ENCODE results near the gene RBM38. TPM values are rescaled to one million over a fixed set of nuclear protein-coding genes. Genes with fewer than 3 reads are reported as not detected.

RBM38 gene
- total and polyA plus RNA-seq, 10 of the 15 experiments (the other 5 are each of a cell fraction or from before 2014, with no cell fraction given): 0.32 to 118 (median 25.2) TPM

- H3K36me3 ChIP-seq (ENCODE audit: control insufficient read depth in 2 of 2, insufficient read depth in 2 of 2, low read length in 1 of 2): peaks cover 35 to 58% of the 10 kb centered on the region in 2 experiments
- DNase-seq (ENCODE audit: low read depth, low spot score) (no peak), ATAC-seq (no peak), FAIRE-seq (no peak)
- H2AFZ ChIP-seq (ENCODE audit: control insufficient read depth, low read depth, low read length): no peak overlapping the region
- peaks cover 41% of the 10 kb centered on the region for H3K79me2 ChIP-seq (ENCODE audit: control insufficient read depth, insufficient read depth, low read length)
- no peak overlapping the region for H3K4me2 ChIP-seq (ENCODE audit: control insufficient read depth, insufficient read depth)
- no peaks in the 10 kb centered on the region for H3K9me3 ChIP-seq (replicated peaks; ENCODE audit: control insufficient read depth, insufficient read depth, low read length)
- ChIA-PET CTCF (interaction anchor here (0.8 to 1.7 kb wide), 3 partner anchors 9 to 309 kb away, joined by 3 to 6 read pairs (median 5); no protein-coding TSS in a partner anchor), SMC1A (ENCODE audit: uncharacterized antibody, unreplicated experiment) (interaction anchor here (1.5 kb wide), 1 partner anchor 29 kb away, joined by 4 read pairs; no protein-coding TSS in a partner anchor), RAD21 (ENCODE audit: unreplicated experiment) (no interaction called here), POLR2A (interaction anchor here (0.6 to 0.8 kb wide), 2 partner anchors 20 to 284 kb away, joined by 3 read pairs; no protein-coding TSS in a partner anchor)
- no peaks in the 10 kb centered on the region for H3K27me3 ChIP-seq (replicated peaks in 1 of 2; ENCODE audit: control insufficient read depth in 2 of 2, insufficient read depth in 2 of 2, low read length in 1 of 2)
- no peak overlapping the region for H3K9ac ChIP-seq (ENCODE audit: control insufficient read depth, insufficient read depth, low read length)
- intact Hi-C loops (cut with micrococcal nuclease; ENCODE audit: unreplicated experiment): no loop called here
- in situ Hi-C loops (cut with MboI): loop anchor here (5.0 kb wide), 1 partner anchor 78 kb away; no protein-coding TSS in a partner anchor
- peaks cover 26% of the 10 kb centered on the region for H3K4me1 ChIP-seq (ENCODE audit: control insufficient read depth, insufficient read depth, low read length)
- H3K4me3 ChIP-seq: no peak overlapping the region
- no TSS peak for BruUV-seq (replicated peaks)
- H4K20me1 ChIP-seq (ENCODE audit: control insufficient read depth, insufficient read depth): peaks cover 2% of the 10 kb centered on the region
- no peak overlapping the region for H3K27ac ChIP-seq (ENCODE audit: control insufficient read depth, insufficient read depth)
- 98% methylated on average over 11 of the region's 11 CpGs for WGBS (ENCODE audit: insufficient coverage, insufficient replicate concordance, low lambda C conversion rate, missing lambda C conversion rate)
- no peak for TF ChIP-seq E4F1 (IDR thresholded peaks at IDR 0.05; ENCODE audit: borderline replicate concordance, partially characterized antibody)
- no peak for TF ChIP-seq CHD1 (IDR thresholded peaks at IDR 0.05; ENCODE audit: low read depth, low read length)
- no peak for TF ChIP-seq NKRF (conservative IDR thresholded peaks at IDR 0.05)
- TF ChIP-seq CHD2 (IDR thresholded peaks at IDR 0.05; ENCODE audit: borderline replicate concordance, low read depth, low read length): no peak
- no peak for TF ChIP-seq HSF1 (IDR thresholded peaks at IDR 0.05; ENCODE audit: low read depth, low read length)
- no peak for TF ChIP-seq IRF3 (IDR thresholded peaks at IDR 0.05)
- no peak for TF ChIP-seq BRCA1 (IDR thresholded peaks at IDR 0.05; ENCODE audit: low read depth, low read length)
- TF ChIP-seq MYB (IDR thresholded peaks at IDR 0.05; ENCODE audit: borderline replicate concordance, low read depth, low read length): no peak
- no peak for TF ChIP-seq ZBTB4 (CRISPR knock-in tag; IDR thresholded peaks at IDR 0.05)
- TF ChIP-seq POU2F2 (IDR thresholded peaks at IDR 0.05; ENCODE audit: borderline replicate concordance, low read depth, low read length): no peak
Observed at GRCh38 chr20:57404006-57404405, 12.8 kb downstream of the RBM38 start.

All from GM12878 (cell line).